Lower leg skin (tissue), 3 donors: ENCODE measurements around the gene ACTN4.

Experiments used
- POLR2A ChIP-seq, 2 donors: fragments of 450-650 bp; IDR thresholded peaks; one replicate each; pipeline ENCODE4 v1.6.1; 2016 to 2017; ENCODE audit warnings: antibody characterized with exemption in 2 of 2, mild to moderate bottlenecking in 1 of 2, moderate library complexity in 1 of 2
- TF ChIP-seq, protein P1 (sequence below), 3 donors: fragments of 450-650 bp; IDR thresholded peaks; one replicate each; pipeline ENCODE4 v1.5.1; 2016; ENCODE audit warnings: antibody characterized with exemption in 3 of 3, mild to moderate bottlenecking in 3 of 3, moderate library complexity in 2 of 3

DNA sequence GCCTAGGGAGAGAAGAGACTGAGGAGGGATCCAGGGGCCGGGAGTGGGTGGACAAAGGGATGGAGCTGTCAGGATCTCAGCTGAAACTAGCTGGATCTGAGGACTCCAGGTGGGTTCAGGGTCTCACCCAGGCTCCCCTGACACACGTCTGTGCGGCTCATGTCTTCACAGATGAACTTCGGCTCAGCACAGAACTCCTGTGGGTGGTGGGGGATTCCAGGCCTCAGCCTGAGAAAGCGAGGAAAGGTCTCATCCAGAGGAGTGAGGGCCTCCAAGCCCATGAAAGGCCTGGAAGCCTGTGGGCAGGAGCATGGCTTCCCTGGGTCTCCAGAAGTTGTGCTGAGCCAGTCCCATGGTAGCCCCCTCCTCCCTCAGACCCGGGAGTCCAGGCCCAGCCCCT is 95.5 kb downstream of the ACTN4 start:
- TF ChIP-seq POLR2A (IDR thresholded peaks at IDR 0.05) = no peak
- TF ChIP-seq, protein P1, sequence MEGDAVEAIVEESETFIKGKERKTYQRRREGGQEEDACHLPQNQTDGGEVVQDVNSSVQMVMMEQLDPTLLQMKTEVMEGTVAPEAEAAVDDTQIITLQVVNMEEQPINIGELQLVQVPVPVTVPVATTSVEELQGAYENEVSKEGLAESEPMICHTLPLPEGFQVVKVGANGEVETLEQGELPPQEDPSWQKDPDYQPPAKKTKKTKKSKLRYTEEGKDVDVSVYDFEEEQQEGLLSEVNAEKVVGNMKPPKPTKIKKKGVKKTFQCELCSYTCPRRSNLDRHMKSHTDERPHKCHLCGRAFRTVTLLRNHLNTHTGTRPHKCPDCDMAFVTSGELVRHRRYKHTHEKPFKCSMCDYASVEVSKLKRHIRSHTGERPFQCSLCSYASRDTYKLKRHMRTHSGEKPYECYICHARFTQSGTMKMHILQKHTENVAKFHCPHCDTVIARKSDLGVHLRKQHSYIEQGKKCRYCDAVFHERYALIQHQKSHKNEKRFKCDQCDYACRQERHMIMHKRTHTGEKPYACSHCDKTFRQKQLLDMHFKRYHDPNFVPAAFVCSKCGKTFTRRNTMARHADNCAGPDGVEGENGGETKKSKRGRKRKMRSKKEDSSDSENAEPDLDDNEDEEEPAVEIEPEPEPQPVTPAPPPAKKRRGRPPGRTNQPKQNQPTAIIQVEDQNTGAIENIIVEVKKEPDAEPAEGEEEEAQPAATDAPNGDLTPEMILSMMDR (IDR thresholded peaks at IDR 0.05) = no peak
